ENCODE results near the gene EDNRB. TPM values are rescaled to one million over a fixed set of nuclear protein-coding genes. Genes with fewer than 3 reads are reported as not detected.

The EDNRB gene
- total and polyA plus RNA-seq, 4 donors: 11.3 to 20.4 (median 14.1) TPM

GRCh38 chr13:77896536-77896935, 22.1 kb downstream of the EDNRB start:
- no peaks in the 10 kb centered on the region for H3K36me3 ChIP-seq (ENCODE audit: control insufficient read depth in 4 of 4, insufficient read depth in 3 of 4, low read depth in 1 of 4, low read length in 3 of 4)
- no peaks in the 10 kb centered on the region for H3K4me1 ChIP-seq (ENCODE audit: control insufficient read depth in 4 of 4, insufficient read depth in 4 of 4, low read length in 3 of 4)
- no peaks in the 10 kb centered on the region for H3K9me3 ChIP-seq (ENCODE audit: control insufficient read depth in 4 of 4, low read length in 3 of 4)
- H3K9ac ChIP-seq (ENCODE audit: low read depth in 1 of 2, low read length in 2 of 2): no peak overlapping the region
- H3K27me3 ChIP-seq (ENCODE audit: control insufficient read depth in 4 of 4, insufficient read depth in 4 of 4, low read length in 3 of 4): no peaks in the 10 kb centered on the region
- TF ChIP-seq RAD21 (IDR thresholded peaks at IDR 0.05): peak in 1 of 2 donors; percentile 12
- peak; percentile 40 for TF ChIP-seq SP1 (IDR thresholded peaks at IDR 0.05)
- peak; percentile 63 for TF ChIP-seq NR2F2 (IDR thresholded peaks at IDR 0.05)
- no peak for TF ChIP-seq TAF1 (conservative IDR thresholded peaks at IDR 0.05)
- H3K4me3 ChIP-seq (ENCODE audit: low read depth in 1 of 3, low read length in 3 of 3): no peak overlapping the region
- no peak for DNase-seq (ENCODE audit: low spot score)
- 63% methylated on average over 8 of the region's 8 CpGs for WGBS
- H3K27ac ChIP-seq (ENCODE audit: low read depth in 1 of 2, low read length in 2 of 2): peak overlapping the region; percentile 22 to 72

GRCh38 chr13:77894743-77895142, 23.9 kb downstream of the EDNRB start:
- Histone ChIP-seq H3K27me3 (ENCODE audit: control insufficient read depth in 4 of 4, insufficient read depth in 4 of 4, low read length in 3 of 4) (no peaks in the 10 kb centered on the region), H3K9me3 (ENCODE audit: control insufficient read depth in 4 of 4, low read length in 3 of 4) (no peaks in the 10 kb centered on the region), H3K27ac (ENCODE audit: low read depth in 1 of 2, low read length in 2 of 2) (no peak overlapping the region), H3K9ac (ENCODE audit: low read depth in 1 of 2, low read length in 2 of 2) (no peak overlapping the region), H3K4me1 (ENCODE audit: control insufficient read depth in 4 of 4, insufficient read depth in 4 of 4, low read length in 3 of 4) (no peaks in the 10 kb centered on the region), H3K4me3 (ENCODE audit: low read depth in 1 of 3, low read length in 3 of 3) (no peak overlapping the region), H3K36me3 (ENCODE audit: control insufficient read depth in 4 of 4, insufficient read depth in 3 of 4, low read depth in 1 of 4, low read length in 3 of 4) (no peaks in the 10 kb centered on the region)
- 56% methylated on average over 3 of the region's 3 CpGs for WGBS
- DNase-seq (ENCODE audit: low spot score): no peak
- TF ChIP-seq JUND (IDR thresholded peaks at IDR 0.05) (no peak), NR2F2 (IDR thresholded peaks at IDR 0.05) (peak; percentile 81)

- 78% methylated on average over 6 of the region's 6 CpGs for WGBS
- no peaks in the 10 kb centered on the region for H3K27me3 ChIP-seq (ENCODE audit: control insufficient read depth in 4 of 4, insufficient read depth in 4 of 4, low read length in 3 of 4)
- no peaks in the 10 kb centered on the region for H3K4me1 ChIP-seq (ENCODE audit: control insufficient read depth in 4 of 4, insufficient read depth in 4 of 4, low read length in 3 of 4)
- no peak overlapping the region for H3K4me3 ChIP-seq (ENCODE audit: low read depth in 1 of 3, low read length in 3 of 3)
- H3K36me3 ChIP-seq (ENCODE audit: control insufficient read depth in 4 of 4, insufficient read depth in 3 of 4, low read depth in 1 of 4, low read length in 3 of 4): no peaks in the 10 kb centered on the region
- no peak for TF ChIP-seq ATF3 (IDR thresholded peaks at IDR 0.05)
- peak; percentile 27 for TF ChIP-seq NR2F2 (IDR thresholded peaks at IDR 0.05)
- no peak for TF ChIP-seq FOXA2 (IDR thresholded peaks at IDR 0.05)
- TF ChIP-seq GABPA (IDR thresholded peaks at IDR 0.05 in 1 of 2, conservative IDR thresholded peaks at IDR 0.05 in 1 of 2): no peak
- peak in 1 of 2 donors; percentile 28 for TF ChIP-seq RXRA (IDR thresholded peaks at IDR 0.05)
- no peak overlapping the region for H3K9ac ChIP-seq (ENCODE audit: low read depth in 1 of 2, low read length in 2 of 2)
- no peak for DNase-seq (ENCODE audit: low spot score)
- H3K9me3 ChIP-seq (ENCODE audit: control insufficient read depth in 4 of 4, low read length in 3 of 4): no peaks in the 10 kb centered on the region
- no peak overlapping the region for H3K27ac ChIP-seq (ENCODE audit: low read depth in 1 of 2, low read length in 2 of 2)
These were observed 25.6 kb downstream of the EDNRB start for GRCh38 chr13:77893066-77893465.

- H3K9me3 ChIP-seq (ENCODE audit: control insufficient read depth in 4 of 4, low read length in 3 of 4): no peaks in the 10 kb centered on the region
- TF ChIP-seq CTCF (IDR thresholded peaks at IDR 0.05; ENCODE audit: low read depth, low read length, missing input control): no peak
- TF ChIP-seq FOXA1 (IDR thresholded peaks at IDR 0.05): no peak
- TF ChIP-seq RAD21 (IDR thresholded peaks at IDR 0.05): no peak
- no peak for TF ChIP-seq SP1 (IDR thresholded peaks at IDR 0.05)
- no peak for TF ChIP-seq TAF1 (conservative IDR thresholded peaks at IDR 0.05)
- no peak for TF ChIP-seq HNF4A (conservative IDR thresholded peaks at IDR 0.05)
- no peak for TF ChIP-seq YY1 (IDR thresholded peaks at IDR 0.05)
- TF ChIP-seq ZBTB33 (IDR thresholded peaks at IDR 0.05): no peak
- TF ChIP-seq REST (IDR thresholded peaks at IDR 0.05): no peak
- no peak for TF ChIP-seq EGR1 (IDR thresholded peaks at IDR 0.05; ENCODE audit: low read depth in 2 of 2)
- no peak for TF ChIP-seq JUND (IDR thresholded peaks at IDR 0.05)
- H3K27me3 ChIP-seq (ENCODE audit: control insufficient read depth in 4 of 4, insufficient read depth in 4 of 4, low read length in 3 of 4): no peaks in the 10 kb centered on the region
- no peak for DNase-seq (ENCODE audit: low spot score)
- no peaks in the 10 kb centered on the region for H3K4me1 ChIP-seq (ENCODE audit: control insufficient read depth in 4 of 4, insufficient read depth in 4 of 4, low read length in 3 of 4)
- H3K4me3 ChIP-seq (ENCODE audit: low read depth in 1 of 3, low read length in 3 of 3): no peak overlapping the region
- no peak overlapping the region for H3K27ac ChIP-seq (ENCODE audit: low read depth in 1 of 2, low read length in 2 of 2)
- no peaks in the 10 kb centered on the region for H3K36me3 ChIP-seq (ENCODE audit: control insufficient read depth in 4 of 4, insufficient read depth in 3 of 4, low read depth in 1 of 4, low read length in 3 of 4)
- H3K9ac ChIP-seq (ENCODE audit: low read depth in 1 of 2, low read length in 2 of 2): no peak overlapping the region
These were observed 26.1 kb downstream of the EDNRB start for GRCh38 chr13:77892491-77892890.

Measured in liver (tissue), 9 donors.